Astrocyte of the cerebellum (primary cell): Measurements from ENCODE around the gene LIFR.

ENCODE experiments used
- DNase-seq: peaks from one replicate; pipeline ENCODE4 v3.0.0-alpha.2; 2011; ENCODE audit warnings: low read depth
- H3K4me3 ChIP-seq: 2 replicates; pipeline ENCODE4 v1.5.1; 2011; ENCODE audit warnings: mild to moderate bottlenecking, low read depth, low read length, moderate library complexity
- in situ Hi-C: cut with HindIII; loops from 2 replicates; pipeline ENCODE4 v1.10.0; 2017; ENCODE audit warnings: low sequenced_read_pairs
- TF ChIP-seq, protein P1 (sequence below): IDR thresholded peaks from 2 replicates; pipeline ENCODE4 v1.5.1; 2012; ENCODE audit warnings: low read length, low read depth, moderate library complexity, mild to moderate bottlenecking; ENCODE audit errors: missing control alignments

The LIFR gene

DNA sequence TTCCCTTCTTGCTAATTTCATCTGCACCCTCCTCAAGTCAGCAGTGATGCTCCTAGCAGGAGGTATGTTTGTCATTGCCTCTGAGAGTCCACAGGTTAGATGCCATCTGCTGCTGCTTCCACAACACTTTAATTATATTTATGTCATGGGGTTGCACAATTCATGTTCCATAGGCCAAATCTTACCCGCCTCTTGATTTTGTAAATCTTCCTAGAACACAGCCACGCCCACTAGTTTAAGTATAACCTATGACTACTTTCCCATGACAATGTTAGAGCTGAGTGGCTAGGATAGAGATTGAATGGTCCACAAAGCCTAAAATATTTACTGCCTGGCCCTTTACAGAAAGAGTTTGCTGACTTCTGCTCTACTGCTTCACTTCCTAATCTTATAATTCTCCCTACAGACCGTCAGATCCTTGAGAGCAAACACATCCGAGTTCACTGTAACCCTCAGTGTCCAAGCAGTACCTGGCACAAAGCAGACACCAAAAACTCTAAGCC lies 21.1 kb downstream of the LIFR start:
- in situ Hi-C loops, result no loop called here
- H3K4me3 ChIP-seq, result no peak overlapping the region
- TF ChIP-seq, protein P1, sequence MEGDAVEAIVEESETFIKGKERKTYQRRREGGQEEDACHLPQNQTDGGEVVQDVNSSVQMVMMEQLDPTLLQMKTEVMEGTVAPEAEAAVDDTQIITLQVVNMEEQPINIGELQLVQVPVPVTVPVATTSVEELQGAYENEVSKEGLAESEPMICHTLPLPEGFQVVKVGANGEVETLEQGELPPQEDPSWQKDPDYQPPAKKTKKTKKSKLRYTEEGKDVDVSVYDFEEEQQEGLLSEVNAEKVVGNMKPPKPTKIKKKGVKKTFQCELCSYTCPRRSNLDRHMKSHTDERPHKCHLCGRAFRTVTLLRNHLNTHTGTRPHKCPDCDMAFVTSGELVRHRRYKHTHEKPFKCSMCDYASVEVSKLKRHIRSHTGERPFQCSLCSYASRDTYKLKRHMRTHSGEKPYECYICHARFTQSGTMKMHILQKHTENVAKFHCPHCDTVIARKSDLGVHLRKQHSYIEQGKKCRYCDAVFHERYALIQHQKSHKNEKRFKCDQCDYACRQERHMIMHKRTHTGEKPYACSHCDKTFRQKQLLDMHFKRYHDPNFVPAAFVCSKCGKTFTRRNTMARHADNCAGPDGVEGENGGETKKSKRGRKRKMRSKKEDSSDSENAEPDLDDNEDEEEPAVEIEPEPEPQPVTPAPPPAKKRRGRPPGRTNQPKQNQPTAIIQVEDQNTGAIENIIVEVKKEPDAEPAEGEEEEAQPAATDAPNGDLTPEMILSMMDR, result no peak
- DNase-seq, result no peak

DNA sequence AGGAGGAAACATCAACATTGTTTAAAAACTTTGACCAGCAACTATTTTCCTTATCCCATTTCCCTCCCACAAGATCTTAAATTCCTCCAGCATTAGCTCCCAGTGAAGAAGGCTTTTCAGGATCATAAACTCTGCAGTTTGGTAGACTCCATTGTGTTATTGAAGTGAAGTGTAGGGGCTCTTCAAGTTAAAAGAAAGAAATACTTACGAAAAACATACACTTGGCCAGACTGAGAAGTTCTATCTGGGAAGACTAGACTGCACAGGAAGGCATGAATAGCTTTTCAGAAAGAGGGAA lies 22.3 kb downstream of the LIFR start:
- H3K4me3 ChIP-seq, result no peak overlapping the region
- in situ Hi-C loops, result no loop called here
- TF ChIP-seq, protein P1, result no peak
- DNase-seq, result no peak

DNA sequence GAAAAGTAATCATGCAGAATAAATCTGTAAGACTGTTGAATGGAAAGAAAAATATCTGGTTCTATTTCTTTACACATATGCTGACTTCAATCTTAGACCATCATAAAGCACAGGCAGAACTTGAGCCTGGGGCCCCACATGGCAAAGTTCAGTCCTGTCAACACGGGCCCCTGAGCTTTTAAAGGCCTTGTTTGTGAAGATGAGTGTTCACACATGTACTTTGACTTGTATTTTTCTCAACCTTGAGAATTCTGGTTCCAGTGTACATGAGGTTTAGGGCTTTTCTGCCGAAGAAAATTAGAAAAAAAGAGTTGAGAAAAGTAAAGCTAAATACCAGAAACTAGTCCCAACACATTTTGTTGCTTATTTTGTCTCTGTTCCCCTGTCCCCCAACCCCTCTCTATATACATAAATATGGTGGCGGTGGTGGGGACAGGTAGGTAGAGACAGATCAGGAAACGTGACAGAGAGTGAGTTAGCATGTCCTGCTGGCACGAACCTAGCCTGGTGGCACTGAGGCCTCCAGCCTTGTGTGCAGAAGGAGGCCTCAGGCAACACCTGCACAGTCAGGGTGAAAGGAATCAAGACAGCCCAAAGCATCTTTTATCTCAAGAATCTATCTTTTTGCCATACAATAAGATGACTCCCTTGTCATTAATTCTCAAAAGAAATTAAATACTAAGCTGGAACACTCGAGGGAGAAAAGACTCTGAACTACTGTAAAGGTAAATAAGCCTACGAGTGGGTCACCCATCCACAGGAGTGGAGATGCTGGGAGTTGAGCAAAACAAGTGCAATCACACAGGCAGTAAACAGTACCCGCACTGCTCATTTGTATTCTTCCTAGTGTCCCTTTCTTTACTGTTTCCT lies 22.9 kb downstream of the LIFR start:
- no peak overlapping the region for H3K4me3 ChIP-seq
- DNase-seq, result no peak
- TF ChIP-seq, protein P1, result no peak
- in situ Hi-C loops, result no loop called here

DNA sequence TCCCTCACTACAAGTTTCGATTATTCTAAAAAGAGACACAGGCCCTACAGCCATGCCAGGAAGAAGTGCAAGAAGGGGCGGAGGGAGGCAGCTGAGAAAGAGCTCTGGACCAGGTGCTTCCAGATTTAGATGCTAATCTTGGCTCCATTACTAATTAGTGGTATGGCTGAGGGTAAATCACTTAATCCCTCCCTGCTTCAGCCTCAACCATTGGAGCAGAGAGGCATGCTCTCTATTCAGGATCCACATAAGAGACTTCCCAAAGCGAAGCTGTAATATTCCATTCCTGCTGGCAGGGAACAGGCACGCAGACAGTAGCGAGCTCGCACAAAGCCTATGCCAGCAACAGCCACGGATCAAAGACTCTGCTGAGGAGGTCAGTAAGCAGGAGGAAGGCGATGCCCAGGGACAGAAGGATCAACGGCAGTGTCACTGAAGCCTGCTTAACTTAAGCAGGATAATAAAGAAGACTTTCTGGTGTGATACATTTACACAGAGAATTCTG lies 24.2 kb downstream of the LIFR start:
- in situ Hi-C loops, result no loop called here
- TF ChIP-seq, protein P1, result no peak
- no peak overlapping the region for H3K4me3 ChIP-seq
- no peak for DNase-seq

DNA sequence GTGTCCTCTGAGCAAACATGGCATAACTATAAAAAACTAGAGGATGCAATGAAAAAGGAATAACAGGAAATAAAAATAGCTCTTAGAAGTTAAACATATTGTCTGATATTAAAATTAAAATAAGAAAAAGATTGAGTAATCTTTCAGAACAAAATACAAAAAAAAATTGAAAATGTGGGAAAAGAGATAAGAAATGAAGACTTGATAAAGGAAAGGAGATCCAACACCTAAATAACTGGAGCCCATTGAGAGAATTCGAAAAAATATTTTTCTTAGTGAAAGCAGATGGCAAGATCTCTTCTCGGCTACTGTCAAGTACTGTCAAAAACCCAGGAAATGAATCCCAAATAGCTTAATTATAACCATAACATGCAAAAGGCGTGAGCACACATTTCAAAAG lies 24.9 kb downstream of the LIFR start:
- no peak overlapping the region for H3K4me3 ChIP-seq
- in situ Hi-C loops, result no loop called here
- TF ChIP-seq, protein P1, result no peak
- no peak for DNase-seq

DNA sequence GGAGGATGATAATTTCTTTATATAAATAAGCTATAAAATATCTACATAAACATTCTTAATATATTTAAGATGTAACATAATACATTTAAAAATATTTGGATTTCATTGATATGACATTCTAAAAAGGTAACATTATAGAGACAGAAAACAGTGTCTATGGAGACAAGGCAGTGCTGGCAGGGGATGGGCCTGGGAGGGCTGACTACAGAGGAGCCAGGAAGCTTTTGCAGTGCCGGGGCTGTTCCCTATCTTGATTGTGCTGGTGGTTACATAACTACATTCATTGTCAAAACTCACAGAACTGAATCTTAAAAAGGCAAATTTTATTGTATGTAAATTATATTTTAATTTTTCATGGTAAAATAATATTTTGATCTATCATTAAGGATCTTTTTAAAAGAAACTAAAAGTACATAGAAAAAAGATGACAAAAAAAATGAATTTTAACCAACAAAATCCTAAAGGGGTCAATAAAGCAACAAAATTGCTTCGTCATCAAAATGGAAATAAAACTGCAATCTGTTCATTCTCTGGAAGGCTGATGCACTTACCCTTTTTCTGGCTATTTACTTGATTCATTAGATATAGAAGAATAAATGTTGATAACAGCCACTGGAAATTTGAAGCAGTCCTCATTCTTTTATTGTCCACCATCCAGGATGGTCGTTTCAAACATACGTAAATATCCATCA lies 26.3 kb downstream of the LIFR start:
- TF ChIP-seq, protein P1, result no peak
- in situ Hi-C loops, result no loop called here

More for the DNA sequence above, 26.3 kb downstream of the LIFR start:
- H3K4me3 ChIP-seq, result no peak overlapping the region
- no peak for DNase-seq
